C4-2B (cell line): ENCODE results near the gene AAK1.

ENCODE experiments used
- ZFX ChIP-seq: fragments of 450-650 bp; IDR thresholded peaks from 2 replicates; pipeline ENCODE4 v1.6.1; 2017
- TF ChIP-seq, protein P1 (sequence below): fragments of 450-650 bp; conservative IDR thresholded peaks from 2 replicates; pipeline ENCODE4 v1.5.1; 2017; ENCODE audit warnings: mild to moderate bottlenecking

DNA sequence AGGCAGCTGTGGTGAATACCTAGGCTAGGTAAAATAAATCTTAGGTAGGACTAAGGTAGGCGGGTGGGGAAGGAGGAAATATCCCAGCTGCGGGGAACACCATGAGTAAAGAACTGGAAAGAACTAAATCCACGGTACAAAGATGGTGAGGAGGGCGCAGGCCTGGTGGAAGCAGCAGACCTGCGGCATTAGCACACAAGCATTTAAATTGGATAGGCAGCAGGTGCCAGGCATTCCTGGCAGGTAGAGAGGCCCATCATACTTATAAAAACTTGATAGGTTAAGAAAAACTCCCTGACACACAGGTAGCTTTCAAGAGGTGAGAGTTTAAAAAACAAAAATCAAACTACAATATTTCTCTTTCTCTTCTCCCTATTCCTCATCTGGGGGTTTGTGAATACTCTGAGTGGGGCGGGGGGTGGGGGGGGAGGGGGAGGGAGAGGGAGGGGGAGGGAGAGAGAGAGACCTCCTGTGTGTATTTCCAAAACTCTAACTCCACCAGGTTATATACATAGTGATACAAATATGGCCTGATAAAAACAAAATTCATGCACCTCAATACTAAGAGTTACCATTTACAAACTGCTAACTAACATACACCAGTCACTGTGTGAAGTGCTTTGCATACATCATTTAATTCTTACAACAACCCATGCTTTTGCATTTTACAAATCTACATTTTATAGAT lies 13.5 kb downstream of the AAK1 start:
- TF ChIP-seq, protein P1, sequence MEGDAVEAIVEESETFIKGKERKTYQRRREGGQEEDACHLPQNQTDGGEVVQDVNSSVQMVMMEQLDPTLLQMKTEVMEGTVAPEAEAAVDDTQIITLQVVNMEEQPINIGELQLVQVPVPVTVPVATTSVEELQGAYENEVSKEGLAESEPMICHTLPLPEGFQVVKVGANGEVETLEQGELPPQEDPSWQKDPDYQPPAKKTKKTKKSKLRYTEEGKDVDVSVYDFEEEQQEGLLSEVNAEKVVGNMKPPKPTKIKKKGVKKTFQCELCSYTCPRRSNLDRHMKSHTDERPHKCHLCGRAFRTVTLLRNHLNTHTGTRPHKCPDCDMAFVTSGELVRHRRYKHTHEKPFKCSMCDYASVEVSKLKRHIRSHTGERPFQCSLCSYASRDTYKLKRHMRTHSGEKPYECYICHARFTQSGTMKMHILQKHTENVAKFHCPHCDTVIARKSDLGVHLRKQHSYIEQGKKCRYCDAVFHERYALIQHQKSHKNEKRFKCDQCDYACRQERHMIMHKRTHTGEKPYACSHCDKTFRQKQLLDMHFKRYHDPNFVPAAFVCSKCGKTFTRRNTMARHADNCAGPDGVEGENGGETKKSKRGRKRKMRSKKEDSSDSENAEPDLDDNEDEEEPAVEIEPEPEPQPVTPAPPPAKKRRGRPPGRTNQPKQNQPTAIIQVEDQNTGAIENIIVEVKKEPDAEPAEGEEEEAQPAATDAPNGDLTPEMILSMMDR: no peak
- TF ChIP-seq ZFX: no peak
